GM21447 (cell line): ENCODE results near the gene PDE4D.

Experiments
- ATAC-seq: cut with Tn5 transposase; IDR thresholded peaks from one replicate; pipeline ENCODE4 v1.9.1; 2021; ENCODE audit not compliant: unreplicated experiment

Gene PDE4D

DNA sequence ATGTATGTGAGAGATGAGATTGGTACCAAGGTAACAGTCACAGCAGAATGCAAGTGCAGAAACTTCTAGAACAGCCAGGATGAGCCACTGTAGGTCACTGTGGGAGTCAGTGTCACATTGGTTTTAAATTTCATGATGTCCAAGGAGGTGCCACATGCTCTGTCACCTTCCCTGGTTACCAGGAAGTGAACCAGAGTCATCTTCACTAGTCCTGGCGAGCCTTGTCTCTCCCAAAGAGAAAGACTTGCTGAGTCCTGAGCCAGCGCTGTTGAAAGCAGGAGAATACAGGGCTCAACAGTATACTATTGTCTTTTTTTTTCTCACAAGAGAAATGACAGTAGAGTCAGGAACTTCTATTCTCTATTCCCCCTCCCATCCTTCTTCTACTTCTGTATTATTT, 695.2 kb downstream of the PDE4D start:
- ATAC-seq: no peak

DNA sequence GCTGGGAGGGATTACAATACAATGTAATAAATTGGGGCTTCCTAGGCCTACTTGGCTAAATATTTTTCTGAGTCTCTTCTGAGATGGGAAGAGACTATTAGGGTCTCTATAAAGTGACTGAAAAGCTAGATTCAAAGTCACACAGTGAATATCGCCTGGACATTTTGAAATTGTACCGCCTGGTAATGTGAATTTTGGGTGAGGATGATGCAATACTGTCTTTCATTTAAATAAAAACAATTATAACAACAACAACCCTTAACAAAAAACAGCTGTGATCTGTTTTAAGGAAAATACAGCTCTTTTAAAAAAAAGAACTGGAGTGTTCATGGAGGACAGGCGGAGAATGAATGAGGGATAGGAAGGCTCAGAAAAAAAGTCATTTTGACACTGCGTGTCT, 695.6 kb downstream of the PDE4D start:
- no peak for ATAC-seq

DNA sequence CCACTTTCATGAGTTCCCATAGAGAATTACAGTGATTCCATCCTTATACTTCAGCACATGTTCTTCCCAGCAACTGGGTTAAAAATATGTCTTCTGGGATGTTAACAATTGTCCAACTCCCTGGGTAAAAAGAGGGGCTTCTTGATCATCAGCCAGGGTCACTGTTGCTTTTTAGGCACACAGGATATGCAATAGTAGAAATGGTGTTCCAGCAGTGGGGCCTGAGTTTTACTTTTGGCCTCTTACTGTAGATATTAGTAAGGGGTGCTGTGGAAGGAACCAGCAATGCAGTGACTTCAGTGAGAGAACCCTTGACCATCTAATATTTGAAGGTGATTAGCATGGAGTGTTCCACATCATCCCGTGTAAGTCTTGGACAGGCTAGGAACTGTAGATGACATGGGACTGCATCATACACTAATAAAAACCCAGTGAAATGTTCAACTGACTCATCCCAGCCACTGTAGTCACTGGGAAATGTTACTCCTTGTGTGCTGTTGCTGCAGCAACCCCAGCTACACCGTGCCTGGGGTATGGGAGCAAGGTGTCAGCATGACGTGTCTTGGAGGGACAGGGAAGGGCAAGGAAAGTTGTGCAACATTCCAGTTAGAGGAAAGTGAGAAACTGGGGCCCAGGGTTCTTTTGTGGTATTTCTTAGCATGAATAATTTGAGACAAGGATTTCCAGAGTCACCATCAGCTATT, 699.8 kb downstream of the PDE4D start:
- ATAC-seq: no peak

DNA sequence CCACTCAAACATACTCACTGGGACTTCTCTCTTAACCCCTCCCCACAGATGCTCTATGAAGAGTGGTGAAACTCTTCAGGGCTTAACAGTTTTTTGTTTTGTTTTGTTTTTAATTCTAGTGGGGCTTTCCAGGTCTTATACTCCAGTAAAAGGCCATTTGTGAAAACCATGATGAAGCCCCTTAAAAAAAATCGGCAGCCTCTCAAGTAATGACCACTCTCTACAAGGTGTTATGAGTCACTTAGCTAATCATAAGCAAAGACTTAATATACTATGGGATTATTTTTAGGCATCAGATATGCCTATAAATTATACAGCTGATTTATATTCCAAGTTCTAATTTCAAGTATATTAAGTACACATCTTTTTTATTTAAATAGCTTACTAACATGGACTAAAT, 702.8 kb downstream of the PDE4D start:
- no peak for ATAC-seq

DNA sequence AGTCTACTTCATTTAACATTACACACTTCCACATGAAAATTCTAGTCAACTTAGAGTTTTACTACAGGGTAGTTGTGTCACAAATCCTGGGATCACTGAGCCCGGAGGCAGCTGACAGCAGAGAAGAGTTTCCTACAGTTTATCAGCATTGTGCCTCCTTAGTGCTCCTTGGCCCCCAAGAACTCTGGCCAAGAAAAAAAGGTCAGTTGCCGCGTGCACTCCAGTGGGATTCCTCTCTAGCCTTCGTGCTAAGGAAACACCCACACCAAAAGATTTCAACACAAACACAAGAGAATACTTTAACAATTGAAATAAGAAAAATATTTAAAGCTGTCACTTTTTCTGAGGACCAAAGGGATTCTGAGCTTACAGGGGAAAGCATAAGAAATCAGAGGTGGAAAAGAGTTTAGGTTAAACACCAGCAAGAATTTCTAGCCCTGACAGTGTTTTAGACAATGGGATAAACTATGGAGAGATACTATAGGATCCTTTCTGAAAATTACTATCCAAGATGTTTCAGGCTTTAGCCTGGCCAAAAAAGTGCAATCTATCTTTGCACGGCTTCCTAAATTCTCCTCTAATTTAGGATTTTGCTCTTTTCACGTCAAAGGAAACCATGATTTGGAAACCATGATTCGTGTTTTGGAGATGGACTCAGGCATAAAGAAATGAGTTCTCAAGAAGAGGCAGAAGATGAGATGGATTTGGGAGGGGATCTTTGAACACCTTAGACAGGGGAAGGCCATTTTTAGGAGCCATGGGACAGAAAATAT, 703.9 kb downstream of the PDE4D start:
- ATAC-seq: no peak

DNA sequence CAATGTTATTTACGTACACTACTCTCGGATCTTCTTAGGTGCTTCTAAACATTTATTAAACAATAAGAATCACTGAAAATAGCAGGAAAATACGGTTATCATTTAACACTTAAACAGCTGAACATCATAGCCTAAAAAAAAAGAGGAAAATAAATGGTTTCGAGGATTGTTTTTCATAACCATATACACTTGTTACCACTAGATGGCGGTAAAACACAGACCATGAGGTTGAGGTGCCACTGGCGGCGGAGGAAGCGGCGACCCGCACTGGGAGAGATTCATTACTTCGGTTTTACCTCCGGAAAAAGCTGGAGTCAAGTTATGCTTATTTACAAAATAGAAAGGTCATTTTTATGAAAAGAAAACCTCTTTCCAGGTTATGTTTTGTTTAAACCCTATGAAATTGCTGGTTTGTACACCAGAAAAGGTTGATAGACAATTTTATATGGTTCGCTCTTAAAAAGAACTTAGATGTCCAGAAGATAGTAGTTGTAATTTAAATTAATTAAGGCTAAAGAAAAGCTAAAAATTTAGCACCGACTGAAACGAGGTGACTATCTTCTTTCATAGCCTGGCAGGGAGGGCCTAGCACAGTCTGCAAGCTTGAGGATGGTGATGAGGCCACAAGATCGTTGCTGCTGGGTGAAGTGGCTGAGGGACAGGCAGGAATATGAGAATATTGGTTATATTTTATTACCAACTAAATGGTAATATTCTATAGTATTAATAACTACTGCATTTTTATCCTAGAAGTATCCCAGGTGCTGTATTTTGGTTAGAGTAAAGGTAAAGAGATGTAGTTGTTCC, 704.9 kb downstream of the PDE4D start:
- ATAC-seq: peak; percentile 79

DNA sequence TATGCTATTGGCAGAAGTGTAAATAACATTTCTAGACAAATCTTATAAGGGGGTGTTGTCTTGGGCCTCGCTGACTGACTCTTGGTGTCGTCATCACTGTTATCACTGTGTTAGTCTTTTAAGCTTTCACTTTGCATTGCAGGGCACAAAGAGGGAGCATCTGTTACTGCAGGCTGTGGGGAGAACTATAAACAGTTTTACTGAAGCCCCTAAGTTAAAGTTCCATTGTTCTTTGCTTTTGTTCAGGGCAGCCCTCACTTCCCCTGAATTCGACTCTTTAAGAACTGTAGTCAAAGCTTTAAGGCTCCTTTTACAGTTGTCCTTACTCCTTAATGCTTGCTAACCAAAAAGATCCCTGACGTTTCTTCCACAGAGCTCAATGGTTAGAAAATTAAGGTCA, 705.7 kb downstream of the PDE4D start:
- no peak for ATAC-seq

DNA sequence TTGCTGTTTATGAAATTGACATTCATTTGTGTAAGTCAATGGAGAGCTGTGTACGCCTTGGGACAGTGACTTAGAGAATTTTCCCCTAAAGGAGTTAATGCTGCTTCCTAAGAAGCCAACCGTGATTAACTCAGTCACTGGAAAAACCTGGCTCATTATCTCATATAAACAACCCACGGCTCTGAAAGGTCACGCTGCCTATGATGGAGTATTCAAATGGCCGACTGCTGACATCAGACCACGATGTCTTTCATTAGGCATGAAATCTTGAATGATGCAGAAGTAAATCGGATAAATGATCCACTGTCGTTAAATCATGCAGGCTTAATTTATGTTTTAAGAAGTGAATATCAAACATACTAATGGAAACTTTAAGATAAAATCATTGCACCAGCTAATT, 706.9 kb downstream of the PDE4D start:
- ATAC-seq: no peak

DNA sequence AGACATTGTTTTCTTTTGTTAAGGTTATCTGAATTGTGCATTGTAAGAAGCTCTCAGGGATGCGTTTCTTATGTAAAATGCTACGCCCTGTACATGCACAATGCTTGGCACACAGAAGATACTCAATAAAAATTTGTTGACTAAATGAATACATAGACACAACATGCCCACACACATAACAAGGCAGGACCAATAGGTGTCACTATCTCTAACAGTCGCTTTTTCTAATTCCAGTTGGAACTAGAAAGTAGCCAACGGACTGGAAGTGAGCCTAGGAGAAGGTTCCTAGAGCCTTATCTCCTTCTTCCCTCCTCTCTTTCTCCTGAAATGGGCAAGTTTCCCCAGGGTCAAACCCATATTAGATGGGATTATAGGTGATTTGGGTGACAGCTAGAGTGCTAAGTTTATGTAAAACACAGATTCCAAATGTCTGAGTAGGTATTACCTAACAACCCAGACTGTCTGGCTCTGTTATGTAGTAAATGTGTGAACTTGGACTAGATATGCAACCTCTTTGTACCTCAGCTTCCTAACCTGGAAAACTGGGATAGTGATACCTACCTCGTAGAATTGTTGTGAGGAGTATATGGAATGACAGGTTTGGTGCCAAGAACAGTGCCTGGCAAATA, 707.7 kb downstream of the PDE4D start:
- ATAC-seq: no peak

DNA sequence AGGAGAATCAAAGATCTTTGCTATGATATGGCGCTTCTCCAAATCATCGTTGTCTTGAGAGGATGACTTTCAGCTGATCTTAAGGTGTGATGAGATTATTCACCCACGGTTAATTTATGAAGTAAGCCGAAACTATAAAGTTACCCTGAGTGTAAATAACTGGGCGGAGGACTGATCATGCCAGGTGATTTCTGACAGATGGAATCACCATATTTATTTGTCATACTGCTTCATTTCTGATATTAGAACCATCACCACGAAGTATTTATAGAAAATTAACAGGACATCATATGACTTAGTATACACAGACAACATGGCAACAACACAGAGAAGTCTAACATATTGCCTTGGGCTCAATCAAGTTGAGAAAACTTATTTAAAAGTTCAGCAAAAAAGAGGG, 708.8 kb downstream of the PDE4D start:
- ATAC-seq: no peak

DNA sequence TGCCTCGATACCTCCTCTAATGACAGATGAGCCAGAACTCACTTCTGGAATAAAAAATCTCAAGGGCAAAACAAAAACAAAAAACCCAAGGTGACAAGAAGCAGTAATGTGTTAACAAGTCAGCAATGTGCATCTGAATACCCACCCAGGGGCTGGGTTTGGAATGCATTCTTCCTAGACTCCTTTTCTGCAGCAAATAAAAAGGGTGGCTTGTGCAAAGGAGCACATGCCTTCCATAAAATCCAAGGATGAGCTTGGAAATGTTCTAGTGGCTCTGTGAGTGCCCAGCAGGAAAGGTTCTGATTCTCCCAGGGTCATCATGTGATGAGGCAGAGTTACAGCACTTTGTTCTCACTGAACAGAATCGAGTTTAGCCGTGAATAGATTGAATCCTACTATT, 710.8 kb downstream of the PDE4D start:
- ATAC-seq: no peak

DNA sequence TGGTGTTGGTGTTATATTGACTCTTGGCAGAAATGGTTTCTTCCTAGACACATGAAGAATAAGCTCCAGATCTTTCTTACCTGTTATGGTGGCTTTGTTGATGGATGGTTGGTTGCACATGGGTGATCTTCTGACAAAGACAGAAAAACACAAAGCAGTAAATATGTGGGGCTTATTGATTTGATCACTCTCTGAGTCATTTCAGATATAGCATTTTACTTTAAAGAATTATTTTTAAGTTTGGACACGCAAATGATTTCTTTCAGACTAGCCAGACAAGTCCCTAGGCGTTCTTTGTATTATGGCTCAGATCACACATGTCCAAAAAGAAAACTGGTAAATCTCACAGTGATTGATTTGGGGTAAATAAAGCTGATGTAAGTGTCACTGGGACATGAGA, 713.0 kb downstream of the PDE4D start:
- ATAC-seq: peak; percentile 73

DNA sequence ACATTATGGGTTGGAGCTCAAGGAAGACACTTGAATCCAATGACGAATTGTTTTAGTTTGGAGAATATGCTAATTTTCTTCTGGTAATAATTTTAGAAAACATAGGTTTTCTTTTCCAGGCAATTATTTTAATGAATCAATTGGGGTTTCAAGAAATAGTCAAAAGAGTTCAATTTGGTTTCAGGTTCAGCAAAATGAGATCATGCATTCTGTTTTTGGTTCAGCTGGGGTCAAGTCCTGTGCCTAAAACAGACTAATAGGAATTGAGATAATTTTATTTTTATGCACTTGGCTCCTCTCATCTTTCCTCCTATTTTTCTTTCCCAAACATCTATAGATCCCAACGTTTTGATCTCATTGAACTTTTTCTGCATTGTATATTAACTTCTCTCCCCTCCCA, 713.8 kb downstream of the PDE4D start:
- ATAC-seq: no peak

DNA sequence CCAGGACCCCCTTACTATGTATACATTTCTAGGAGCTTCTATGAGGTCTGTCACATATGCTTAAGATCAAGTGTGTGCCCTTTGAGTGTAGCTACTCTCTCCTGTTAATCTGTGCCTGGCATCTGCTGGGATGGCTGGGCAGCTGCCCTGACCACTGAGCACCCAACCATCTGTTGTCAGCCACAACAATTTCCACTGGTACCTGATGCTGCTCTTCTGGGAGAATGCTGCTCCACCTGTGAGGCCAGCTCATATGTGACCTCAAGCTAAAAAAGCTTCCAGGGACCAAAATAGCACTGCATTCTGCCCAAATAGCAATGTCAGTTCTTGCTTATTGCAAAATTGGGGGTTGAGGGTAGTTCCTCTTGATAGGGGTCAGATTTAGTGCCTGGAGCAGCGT, 715.0 kb downstream of the PDE4D start:
- ATAC-seq: no peak

DNA sequence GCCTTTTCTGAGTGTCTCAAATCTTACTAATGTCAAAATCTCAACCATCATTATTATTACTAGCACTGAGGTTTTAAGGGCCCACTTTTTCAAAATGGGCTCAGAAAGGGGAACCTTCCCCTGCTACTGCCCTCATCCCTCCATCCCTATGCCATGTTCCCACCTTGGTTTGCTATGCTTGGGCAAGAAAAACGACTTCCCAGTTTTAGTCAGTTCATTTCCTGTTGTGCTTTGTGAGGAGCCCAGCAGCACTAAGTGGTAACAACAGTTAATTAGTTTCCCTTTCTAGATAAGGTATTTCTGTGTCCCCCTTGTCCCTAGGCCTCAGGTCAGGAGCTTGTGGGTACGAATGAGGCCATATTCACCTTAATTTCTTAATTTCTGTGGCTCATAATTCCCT, 715.5 kb downstream of the PDE4D start:
- ATAC-seq: no peak

DNA sequence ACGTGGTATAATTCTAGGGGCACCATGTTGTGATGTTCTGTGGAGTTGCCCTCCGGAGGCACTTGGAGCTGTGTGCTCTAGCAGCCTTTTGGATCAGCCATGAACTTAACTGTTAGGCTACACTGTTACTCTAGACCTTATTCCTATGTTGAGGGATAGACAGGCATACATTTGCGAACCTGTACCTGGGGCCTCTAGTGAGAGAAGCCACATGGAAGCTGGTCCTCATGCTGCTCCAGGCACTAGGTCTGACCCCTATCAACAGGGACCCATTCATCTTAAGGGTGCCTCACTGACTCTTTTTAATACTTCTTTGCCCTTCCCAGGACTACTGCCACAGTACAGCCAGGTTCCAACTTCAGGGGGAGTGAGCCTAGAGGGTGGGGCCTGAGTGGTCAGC, 715.9 kb downstream of the PDE4D start:
- no peak for ATAC-seq

DNA sequence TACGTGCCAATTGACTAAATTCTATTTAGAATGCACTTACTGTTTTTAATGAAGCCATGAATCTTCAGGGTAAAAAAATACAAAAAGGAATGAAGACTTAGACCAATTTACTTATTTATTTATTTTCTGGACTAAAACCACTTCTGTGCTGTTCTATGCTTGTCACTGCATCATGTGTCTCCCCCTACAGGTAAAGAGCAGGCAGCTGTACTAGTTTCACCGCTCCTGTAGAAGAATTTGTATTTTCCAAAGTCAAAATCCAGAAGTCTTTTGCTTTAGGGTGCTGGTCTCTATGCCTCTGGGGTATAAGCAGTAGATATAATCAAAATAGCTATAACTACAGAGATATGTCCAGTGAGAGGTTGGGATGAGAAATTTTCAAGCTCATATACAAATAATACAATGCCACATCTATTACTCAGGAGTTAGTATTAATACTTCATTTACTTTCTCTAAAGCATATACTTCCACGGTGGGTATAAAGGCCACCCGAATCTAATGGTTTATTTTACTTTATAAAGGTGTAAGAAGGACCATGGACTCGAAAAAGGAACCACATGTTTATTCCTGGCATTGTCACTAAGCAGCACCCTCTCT, 719.2 kb downstream of the PDE4D start:
- no peak for ATAC-seq

DNA sequence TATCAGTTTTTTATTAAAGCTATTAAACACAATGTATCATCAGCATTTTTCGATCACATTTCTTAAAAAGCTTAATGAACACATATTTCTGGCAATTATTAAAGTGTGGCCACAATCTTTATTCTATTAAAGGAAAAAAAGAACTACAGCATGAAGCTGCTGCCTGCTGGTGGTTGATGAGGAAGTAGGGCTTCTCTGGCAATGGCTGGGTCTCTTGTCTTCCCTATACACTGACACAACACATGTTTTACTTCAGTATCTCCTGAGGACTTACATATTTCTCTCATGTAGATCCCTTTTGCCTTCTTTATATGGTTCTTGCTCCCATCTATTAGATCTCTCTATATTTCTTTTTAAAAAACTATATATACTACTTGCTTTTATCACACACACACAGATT, 719.9 kb downstream of the PDE4D start:
- ATAC-seq: no peak

DNA sequence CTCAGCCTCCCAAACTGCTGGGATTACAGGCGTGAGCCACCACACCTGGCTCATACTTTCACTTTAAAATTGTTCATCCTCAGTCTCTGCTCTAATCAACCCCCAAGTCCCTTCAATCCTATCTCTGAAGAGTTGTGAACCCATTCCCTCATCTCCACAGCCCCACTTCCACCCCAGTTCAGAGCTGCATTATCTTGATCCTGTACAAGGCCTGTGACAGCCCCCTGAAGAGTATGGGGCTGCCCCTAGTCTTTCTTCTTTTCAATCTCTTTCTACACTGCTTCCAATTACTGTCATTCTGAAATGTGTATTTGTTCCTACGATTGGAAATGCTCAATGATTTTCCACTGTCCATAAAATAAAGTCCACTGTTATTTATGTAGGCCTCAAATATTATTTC, 722.4 kb downstream of the PDE4D start:
- no peak for ATAC-seq

DNA sequence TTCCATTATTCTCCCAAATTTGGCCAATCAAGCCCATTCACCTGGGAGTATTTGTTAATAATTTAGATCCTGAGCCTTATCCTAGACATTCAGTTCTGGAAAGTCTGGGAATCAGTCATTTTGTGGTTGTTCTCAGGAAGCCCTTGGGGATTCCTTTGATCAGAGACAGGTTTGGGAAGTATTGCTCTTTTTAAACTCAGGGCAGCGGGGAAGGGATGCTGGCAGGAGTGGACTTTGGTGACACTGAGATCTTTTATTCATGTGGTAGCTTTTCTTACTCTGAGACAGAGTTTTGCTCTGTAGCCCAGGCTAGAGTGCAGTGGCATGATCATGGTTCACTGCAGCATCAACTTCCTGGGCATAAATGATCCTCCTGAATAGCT, 723.8 kb downstream of the PDE4D start:
- no peak for ATAC-seq

DNA sequence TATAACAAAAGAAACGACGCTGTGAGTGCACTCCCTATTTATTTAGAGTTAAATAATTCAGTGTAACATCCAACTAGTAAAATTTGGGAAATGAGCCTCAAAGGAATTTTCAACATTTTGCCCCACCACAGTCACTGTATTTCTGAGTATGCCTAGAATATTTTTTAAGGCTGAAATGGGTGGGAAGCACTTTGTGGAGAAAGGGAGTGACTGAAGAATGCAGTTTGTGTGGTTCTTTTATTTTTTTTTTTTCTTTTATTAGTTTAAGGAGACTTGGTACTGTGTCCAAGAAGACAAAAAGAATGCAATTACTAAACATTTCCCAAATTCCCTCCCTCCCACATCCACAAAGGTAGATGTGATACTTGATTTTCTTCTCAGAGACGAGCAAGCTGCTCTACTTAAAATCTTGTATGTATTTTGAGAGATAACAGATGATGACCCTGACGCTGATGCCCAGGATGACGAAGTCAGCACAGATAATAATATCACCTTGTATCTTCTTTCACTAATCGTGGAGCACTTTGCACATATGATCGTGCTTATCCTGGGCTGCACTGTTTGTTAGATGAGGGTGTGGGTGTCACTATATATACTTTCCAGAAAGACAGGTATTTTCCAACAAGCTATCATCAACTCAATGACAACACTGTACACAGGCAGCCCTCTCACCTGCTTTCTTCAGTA, 724.3 kb downstream of the PDE4D start:
- no peak for ATAC-seq
